GM18907 (cell line): ENCODE data around the gene COL28A1.

Experiments
- ATAC-seq: cut with Tn5 transposase; IDR thresholded peaks from one replicate; pipeline ENCODE4 v1.9.1; 2021; ENCODE audit warnings: mild to moderate bottlenecking, moderate library complexity; ENCODE audit not compliant: unreplicated experiment

COL28A1 gene

GRCh38 chr7:7521259-7521658 lies 14.4 kb downstream of the COL28A1 start:
- ATAC-seq: no peak

GRCh38 chr7:7519528-7519927 lies 16.1 kb downstream of the COL28A1 start:
- no peak for ATAC-seq

- ATAC-seq: no peak
Observed at GRCh38 chr7:7519056-7519455, 16.6 kb downstream of the COL28A1 start.

- ATAC-seq: no peak
Observed at GRCh38 chr7:7517754-7518153, 17.9 kb downstream of the COL28A1 start.

- no peak for ATAC-seq
Observed at GRCh38 chr7:7516662-7517061, 19.0 kb downstream of the COL28A1 start.

GRCh38 chr7:7516156-7516555 lies 19.5 kb downstream of the COL28A1 start:
- ATAC-seq: no peak

- ATAC-seq: no peak
Observed at GRCh38 chr7:7512861-7513597, 22.6 kb downstream of the COL28A1 start.

GRCh38 chr7:7510794-7511193 lies 24.9 kb downstream of the COL28A1 start:
- ATAC-seq: no peak

DNA sequence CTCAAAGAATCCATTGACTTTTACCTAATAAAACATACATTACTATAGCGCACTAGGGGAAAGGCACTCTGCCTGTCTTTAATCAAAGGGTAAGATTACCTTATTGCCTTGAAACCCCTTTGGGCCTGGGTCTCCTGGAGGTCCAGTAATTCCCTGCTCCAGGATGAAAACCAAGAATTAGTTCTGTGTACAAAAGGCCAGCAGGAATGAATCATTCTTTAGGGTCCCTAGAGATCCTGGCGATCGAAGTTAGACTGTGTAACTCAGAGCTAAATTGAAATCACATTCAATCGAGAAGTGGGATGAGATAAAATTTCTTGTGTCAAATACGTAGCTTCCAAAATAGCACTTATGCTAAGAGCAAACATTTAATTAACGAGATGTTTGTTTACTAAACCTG lies 29.8 kb downstream of the COL28A1 start:
- no peak for ATAC-seq

- no peak for ATAC-seq
Observed at GRCh38 chr7:7504910-7505704, 30.6 kb downstream of the COL28A1 start.

- ATAC-seq: no peak
Observed at GRCh38 chr7:7499892-7500291, 35.8 kb downstream of the COL28A1 start.

GRCh38 chr7:7498856-7499255 lies 36.8 kb downstream of the COL28A1 start:
- ATAC-seq: no peak

GRCh38 chr7:7496311-7496710 lies 39.4 kb downstream of the COL28A1 start:
- no peak for ATAC-seq

GRCh38 chr7:7495171-7495570 lies 40.5 kb downstream of the COL28A1 start:
- no peak for ATAC-seq

- no peak for ATAC-seq
Observed at GRCh38 chr7:7491044-7491443, 44.6 kb downstream of the COL28A1 start.

- no peak for ATAC-seq
Observed at GRCh38 chr7:7490003-7490402, 45.7 kb downstream of the COL28A1 start.

DNA sequence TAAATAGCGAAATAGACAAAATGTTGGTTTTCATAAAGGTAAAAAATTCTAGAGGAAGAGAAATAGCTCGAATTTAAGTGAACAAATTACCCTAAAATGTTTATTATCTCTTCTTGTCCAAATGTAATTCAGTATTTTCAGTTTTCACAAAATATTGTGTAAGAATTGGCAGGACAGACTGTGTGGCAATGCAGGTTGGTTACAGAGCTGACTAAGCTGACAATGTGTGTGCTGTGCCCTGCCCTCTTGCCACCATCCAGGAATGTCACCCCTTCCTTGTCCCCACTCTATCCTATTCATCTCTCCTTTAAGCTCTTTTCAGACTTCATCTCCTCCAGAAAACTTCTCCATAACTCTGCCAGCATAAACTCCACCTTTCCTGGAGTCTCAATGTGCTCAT lies 46.1 kb downstream of the COL28A1 start:
- ATAC-seq: no peak

DNA sequence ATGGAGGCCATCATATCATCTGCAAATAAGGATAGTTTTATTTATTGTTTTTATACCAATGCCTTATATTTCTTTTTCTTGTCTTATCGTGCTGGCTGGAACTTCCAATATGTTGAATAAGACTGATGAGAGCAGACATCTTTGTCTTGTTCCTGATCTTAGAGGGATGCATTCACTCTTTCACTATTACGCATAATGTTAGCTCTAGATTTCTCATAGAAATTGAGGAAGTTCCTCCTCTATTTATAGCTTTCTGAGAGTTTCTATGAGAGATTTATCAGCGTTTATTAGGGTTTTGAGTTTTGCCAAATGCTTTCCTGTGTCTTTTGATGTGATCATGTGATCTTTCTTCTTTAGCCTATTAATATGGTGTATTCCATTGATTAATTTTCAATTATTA lies 49.3 kb downstream of the COL28A1 start:
- ATAC-seq: no peak

GRCh38 chr7:7484072-7484471 lies 51.6 kb downstream of the COL28A1 start:
- no peak for ATAC-seq

- ATAC-seq: no peak
Observed at GRCh38 chr7:7481802-7482201, 53.9 kb downstream of the COL28A1 start.

DNA sequence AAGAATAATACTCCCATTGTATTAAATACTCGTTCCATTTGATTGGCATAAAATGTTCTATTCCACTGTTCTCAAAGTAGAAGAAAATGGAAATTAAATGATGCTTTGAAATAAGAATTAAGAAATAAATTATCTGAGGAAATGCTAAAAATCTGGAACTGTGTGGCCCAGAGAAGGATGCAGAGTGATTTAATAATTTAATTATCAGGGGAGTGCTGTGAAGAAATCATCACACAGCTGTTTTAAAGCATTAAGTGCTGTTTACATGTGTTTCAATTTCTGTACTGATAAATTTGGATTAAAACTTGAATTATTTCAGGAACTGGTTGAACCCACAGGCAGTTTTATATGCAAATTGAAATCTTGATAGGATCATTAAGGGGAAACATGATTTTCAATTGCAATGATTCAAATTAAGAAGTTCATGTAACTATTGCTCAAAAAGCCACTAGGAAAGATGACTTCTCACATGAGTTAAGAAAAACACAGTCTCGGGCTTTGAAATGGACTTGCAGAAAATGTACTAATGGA lies 56.3 kb downstream of the COL28A1 start:
- ATAC-seq: no peak

DNA sequence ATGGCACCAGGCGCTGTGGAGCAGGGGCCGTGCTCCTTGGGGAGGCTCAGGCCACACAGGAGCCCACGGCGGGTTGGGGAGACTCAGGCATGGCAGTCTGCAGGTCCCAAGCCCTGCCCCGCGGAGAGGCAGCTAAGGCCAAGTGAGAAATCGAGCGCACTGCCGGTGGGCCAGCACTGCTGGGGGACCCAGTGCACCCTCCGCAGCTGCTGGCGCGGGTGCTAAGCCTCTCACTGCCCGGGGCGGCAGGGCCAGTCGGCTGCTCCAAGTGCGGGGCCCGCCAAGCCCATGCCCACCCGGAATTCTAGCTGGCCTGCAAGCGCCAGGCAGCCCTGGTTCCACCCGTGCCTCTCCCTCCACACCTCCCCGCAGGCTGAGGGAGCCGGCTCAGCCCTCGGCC lies 57.1 kb downstream of the COL28A1 start:
- no peak for ATAC-seq
